ENCODE results near the gene MISP3. TPM values are rescaled to one million over a fixed set of nuclear protein-coding genes. Genes with fewer than 3 reads are reported as not detected.

The MISP3 gene
- total RNA-seq, 1 donor from 2014 or later = not detected

DNA sequence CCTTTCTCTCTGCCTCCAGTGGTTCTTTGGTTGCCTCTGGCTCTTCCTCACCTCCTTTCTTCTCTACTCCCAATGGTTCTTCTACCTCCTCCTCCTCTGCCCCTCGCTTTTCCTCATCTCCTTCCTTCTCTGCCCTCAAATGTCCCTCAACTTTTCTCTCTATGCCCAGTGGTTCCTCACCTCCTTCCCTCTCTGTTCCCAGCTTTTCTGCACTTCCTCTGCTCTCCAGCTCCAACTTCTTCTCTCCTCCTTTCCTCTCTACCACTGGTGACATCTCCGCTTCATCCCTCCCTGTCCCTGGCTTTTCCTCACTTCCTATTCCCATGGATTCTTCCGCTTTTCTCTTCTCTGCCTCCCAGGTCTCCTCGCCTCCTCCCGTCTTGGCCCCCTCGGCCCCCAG is 18.5 kb upstream of the MISP3 start:
- H3K27me3 Mint-ChIP-seq (ENCODE audit: unreplicated experiment) = peaks cover 11% of the 10 kb centered on the region
- H3K4me3 Mint-ChIP-seq (ENCODE audit: unreplicated experiment) = no peak overlapping the region
- DNase-seq (ENCODE audit: low spot score) = no peak
- TF ChIP-seq, protein P1, sequence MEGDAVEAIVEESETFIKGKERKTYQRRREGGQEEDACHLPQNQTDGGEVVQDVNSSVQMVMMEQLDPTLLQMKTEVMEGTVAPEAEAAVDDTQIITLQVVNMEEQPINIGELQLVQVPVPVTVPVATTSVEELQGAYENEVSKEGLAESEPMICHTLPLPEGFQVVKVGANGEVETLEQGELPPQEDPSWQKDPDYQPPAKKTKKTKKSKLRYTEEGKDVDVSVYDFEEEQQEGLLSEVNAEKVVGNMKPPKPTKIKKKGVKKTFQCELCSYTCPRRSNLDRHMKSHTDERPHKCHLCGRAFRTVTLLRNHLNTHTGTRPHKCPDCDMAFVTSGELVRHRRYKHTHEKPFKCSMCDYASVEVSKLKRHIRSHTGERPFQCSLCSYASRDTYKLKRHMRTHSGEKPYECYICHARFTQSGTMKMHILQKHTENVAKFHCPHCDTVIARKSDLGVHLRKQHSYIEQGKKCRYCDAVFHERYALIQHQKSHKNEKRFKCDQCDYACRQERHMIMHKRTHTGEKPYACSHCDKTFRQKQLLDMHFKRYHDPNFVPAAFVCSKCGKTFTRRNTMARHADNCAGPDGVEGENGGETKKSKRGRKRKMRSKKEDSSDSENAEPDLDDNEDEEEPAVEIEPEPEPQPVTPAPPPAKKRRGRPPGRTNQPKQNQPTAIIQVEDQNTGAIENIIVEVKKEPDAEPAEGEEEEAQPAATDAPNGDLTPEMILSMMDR (IDR thresholded peaks at IDR 0.05; ENCODE audit: unreplicated experiment) = no peak
- peaks cover 8% of the 10 kb centered on the region for H3K4me1 Mint-ChIP-seq (ENCODE audit: unreplicated experiment)
- no peak overlapping the region for H3K27ac Mint-ChIP-seq (ENCODE audit: unreplicated experiment)
- no peaks in the 10 kb centered on the region for H3K9me3 Mint-ChIP-seq (ENCODE audit: unreplicated experiment)
- peaks cover 4% of the 10 kb centered on the region for H3K36me3 Mint-ChIP-seq (ENCODE audit: low read depth, unreplicated experiment)

DNA sequence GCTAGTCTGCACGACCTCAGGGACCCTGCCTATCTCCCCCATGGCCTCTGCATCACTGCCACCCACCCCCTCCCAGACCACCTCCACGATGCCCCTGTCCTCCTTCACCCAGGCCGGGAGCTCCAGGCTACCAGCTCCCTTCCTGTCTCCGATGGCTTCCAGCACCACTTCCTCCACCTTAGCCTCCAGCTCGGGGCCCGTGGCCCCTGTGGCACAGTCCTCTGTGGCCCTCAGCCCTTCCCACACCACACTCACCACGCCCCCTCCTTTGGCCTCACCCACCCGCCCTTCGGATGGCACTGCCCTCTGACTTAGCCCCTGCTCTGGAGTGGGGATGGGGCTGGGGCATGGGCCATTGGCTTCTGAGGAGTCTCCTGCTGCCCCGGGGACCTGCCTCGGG is 17.9 kb upstream of the MISP3 start:
- Mint-ChIP-seq H3K4me1 (ENCODE audit: unreplicated experiment) (peaks cover 8% of the 10 kb centered on the region), H3K36me3 (ENCODE audit: low read depth, unreplicated experiment) (peaks cover 4% of the 10 kb centered on the region), H3K9me3 (ENCODE audit: unreplicated experiment) (no peaks in the 10 kb centered on the region), H3K27me3 (ENCODE audit: unreplicated experiment) (peaks cover 11% of the 10 kb centered on the region), H3K27ac (ENCODE audit: unreplicated experiment) (no peak overlapping the region), H3K4me3 (ENCODE audit: unreplicated experiment) (no peak overlapping the region)
- no peak for DNase-seq (ENCODE audit: low spot score)
- TF ChIP-seq, protein P1 (IDR thresholded peaks at IDR 0.05; ENCODE audit: unreplicated experiment) = no peak

DNA sequence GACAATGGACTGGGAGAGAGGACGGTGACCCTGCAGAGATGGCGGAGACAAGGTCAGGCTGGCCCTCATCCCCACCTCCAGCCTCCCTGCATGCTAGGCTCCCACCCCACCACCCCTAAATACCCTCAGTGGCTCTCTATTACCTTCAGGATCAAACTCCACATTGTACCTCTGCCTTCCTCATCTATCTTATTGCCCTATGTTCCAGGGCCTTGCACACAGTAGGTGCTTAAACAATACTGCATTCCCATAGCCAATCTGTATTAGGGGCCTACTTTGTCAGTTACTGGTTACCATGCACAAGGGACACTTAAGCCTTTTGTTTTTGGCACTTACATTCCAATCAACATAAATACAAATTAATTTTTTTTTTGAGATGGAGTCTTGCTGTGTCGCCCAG is 17.2 kb upstream of the MISP3 start:
- Mint-ChIP-seq H3K27ac (ENCODE audit: unreplicated experiment) (no peak overlapping the region), H3K36me3 (ENCODE audit: low read depth, unreplicated experiment) (peaks cover under 1% of the 10 kb centered on the region), H3K4me1 (ENCODE audit: unreplicated experiment) (peaks cover 8% of the 10 kb centered on the region), H3K27me3 (ENCODE audit: unreplicated experiment) (peaks cover 11% of the 10 kb centered on the region), H3K9me3 (ENCODE audit: unreplicated experiment) (no peaks in the 10 kb centered on the region), H3K4me3 (ENCODE audit: unreplicated experiment) (no peak overlapping the region)
- TF ChIP-seq, protein P1 (IDR thresholded peaks at IDR 0.05; ENCODE audit: unreplicated experiment) = no peak
- no peak for DNase-seq (ENCODE audit: low spot score)

DNA sequence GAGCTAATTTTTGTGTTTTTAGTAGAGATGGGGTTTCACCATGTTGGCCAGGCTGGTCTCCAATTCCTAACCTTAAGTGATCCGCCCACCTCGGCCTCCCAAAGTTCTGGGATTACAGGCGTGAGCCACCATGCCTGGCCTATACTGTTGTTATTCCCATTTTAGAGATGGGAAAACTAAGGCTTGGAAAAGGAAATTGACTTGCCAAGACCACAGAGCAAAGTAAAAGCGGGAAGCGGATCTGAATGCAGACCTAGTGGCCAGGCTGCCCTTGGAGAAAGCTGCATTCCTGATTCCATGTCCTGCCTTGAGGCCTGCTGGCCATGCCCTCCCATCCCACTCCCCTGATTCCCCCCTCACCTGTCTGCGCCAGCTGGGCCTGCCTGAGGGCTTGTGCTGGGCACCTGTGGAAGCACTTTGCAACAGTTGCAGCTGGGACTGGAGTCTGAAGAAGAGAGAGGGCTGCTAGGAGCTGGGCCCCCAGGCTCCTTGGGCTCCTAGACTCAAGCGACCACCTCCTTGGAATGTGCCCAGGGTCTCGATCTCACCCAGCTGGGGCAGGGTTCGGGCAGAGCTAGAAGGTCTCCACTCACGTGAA is 16.4 kb upstream of the MISP3 start:
- TF ChIP-seq, protein P1 (IDR thresholded peaks at IDR 0.05; ENCODE audit: unreplicated experiment) = no peak
- Mint-ChIP-seq H3K4me1 (ENCODE audit: unreplicated experiment) (peaks cover 8% of the 10 kb centered on the region), H3K9me3 (ENCODE audit: unreplicated experiment) (no peaks in the 10 kb centered on the region), H3K27me3 (ENCODE audit: unreplicated experiment) (peaks cover 11% of the 10 kb centered on the region), H3K36me3 (ENCODE audit: low read depth, unreplicated experiment) (no peaks in the 10 kb centered on the region), H3K27ac (ENCODE audit: unreplicated experiment) (no peak overlapping the region), H3K4me3 (ENCODE audit: unreplicated experiment) (no peak overlapping the region)
- no peak for DNase-seq (ENCODE audit: low spot score)

DNA sequence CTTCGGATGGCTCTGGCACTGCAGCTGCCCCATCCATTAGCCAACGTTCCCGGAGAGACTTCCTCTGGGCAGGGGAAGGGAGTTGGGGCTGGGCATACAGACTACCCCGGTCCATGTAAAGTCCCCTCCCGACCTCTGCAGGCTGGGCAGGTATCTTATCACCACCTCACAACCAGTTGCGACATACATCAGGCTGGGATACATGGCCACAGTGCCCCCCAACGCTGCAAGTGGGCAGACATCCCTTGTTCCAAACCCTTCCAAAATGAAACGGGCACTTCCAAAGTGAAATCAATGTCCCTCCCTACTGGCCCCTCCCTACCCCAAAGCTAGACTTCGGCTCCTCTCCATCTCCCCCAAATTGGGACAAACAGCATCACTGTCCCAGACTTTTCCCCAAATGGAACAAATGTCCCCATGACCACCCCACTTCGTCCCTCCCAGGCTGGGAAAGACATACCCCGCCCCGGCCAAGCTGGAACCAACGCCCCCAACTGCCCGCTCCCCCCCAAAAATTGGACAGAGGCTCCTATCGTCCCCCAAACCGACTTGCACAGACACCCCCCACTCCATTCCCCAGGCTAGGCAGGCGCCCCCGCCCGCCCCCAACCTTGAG is 15.7 kb upstream of the MISP3 start:
- peaks cover 11% of the 10 kb centered on the region for H3K27me3 Mint-ChIP-seq (ENCODE audit: unreplicated experiment)
- no peaks in the 10 kb centered on the region for H3K36me3 Mint-ChIP-seq (ENCODE audit: low read depth, unreplicated experiment)

More for the DNA sequence above, 15.7 kb upstream of the MISP3 start:
- Mint-ChIP-seq H3K9me3 (ENCODE audit: unreplicated experiment) (no peaks in the 10 kb centered on the region), H3K4me3 (ENCODE audit: unreplicated experiment) (no peak overlapping the region), H3K27ac (ENCODE audit: unreplicated experiment) (no peak overlapping the region), H3K4me1 (ENCODE audit: unreplicated experiment) (peaks cover 8% of the 10 kb centered on the region)
- no peak for DNase-seq (ENCODE audit: low spot score)
- TF ChIP-seq, protein P1 (IDR thresholded peaks at IDR 0.05; ENCODE audit: unreplicated experiment) = no peak
